Liver (tissue), 9 donors: ENCODE measurements around the gene ZNF536. TPM values are rescaled to one million over a fixed set of nuclear protein-coding genes. Genes with fewer than 3 reads are reported as not detected.

Source experiments
- DNase-seq: peaks from one replicate; pipeline ENCODE4 v3.0.0-alpha.2; 2017; ENCODE audit warnings: low spot score
- H3K27ac ChIP-seq, 2 donors: one replicate each; pipeline ENCODE4 v1.7.0; 2013; ENCODE audit warnings: inconsistent platforms in 2 of 2, low read length in 2 of 2, control low read depth in 1 of 2, low read depth in 1 of 2, mild to moderate bottlenecking in 1 of 2
- H3K27me3 ChIP-seq, 4 donors: one replicate each; pipeline versions ENCODE4 v1.6.1 to v1.7.0; 2013; ENCODE audit warnings: low read length in 3 of 4, inconsistent platforms in 1 of 4, mild to moderate bottlenecking in 1 of 4, moderate library complexity in 1 of 4; ENCODE audit not compliant: control insufficient read depth in 4 of 4, insufficient read depth in 4 of 4
- H3K36me3 ChIP-seq, 4 donors: one replicate each; pipeline versions ENCODE4 v1.6.1 to v1.7.0; 2013; ENCODE audit warnings: low read length in 3 of 4, mild to moderate bottlenecking in 3 of 4, low read depth in 1 of 4, moderate library complexity in 1 of 4; ENCODE audit not compliant: control insufficient read depth in 4 of 4, insufficient read depth in 3 of 4
- H3K4me1 ChIP-seq, 4 donors: one replicate each; pipeline versions ENCODE4 v1.6.1 to v1.7.0; 2013; ENCODE audit warnings: low read length in 3 of 4, mild to moderate bottlenecking in 3 of 4, moderate library complexity in 1 of 4; ENCODE audit not compliant: control insufficient read depth in 4 of 4, insufficient read depth in 4 of 4
- H3K4me3 ChIP-seq, 3 donors: one replicate each; pipeline versions ENCODE4 v1.6.1 to v1.7.0; 2013; ENCODE audit warnings: low read length in 3 of 3, control low read depth in 1 of 3, low read depth in 1 of 3, mild to moderate bottlenecking in 1 of 3
- H3K9ac ChIP-seq, 2 donors: one replicate each; pipeline ENCODE4 v1.7.0; 2013; ENCODE audit warnings: low read length in 2 of 2, mild to moderate bottlenecking in 2 of 2, moderate library complexity in 2 of 2, control low read depth in 1 of 2, low read depth in 1 of 2
- H3K9me3 ChIP-seq, 4 donors: one replicate each; pipeline versions ENCODE4 v1.6.1 to v1.7.0; 2013; ENCODE audit warnings: low read length in 3 of 4; ENCODE audit not compliant: control insufficient read depth in 4 of 4
- CTCF ChIP-seq: fragments of 150-350 bp; IDR thresholded peaks from 2 replicates; pipeline ENCODE4 v1.5.1; 2017; ENCODE audit warnings: improper control_type of control experiment, low read depth, low read length; ENCODE audit not compliant: missing input control
- EGR1 ChIP-seq, 2 donors: IDR thresholded peaks; 2 replicates each; pipeline ENCODE4 v1.6.1; 2016 to 2018; ENCODE audit warnings: antibody characterized with exemption in 2 of 2, low read depth in 2 of 2
- FOXA2 ChIP-seq: IDR thresholded peaks from 2 replicates; pipeline ENCODE4 v1.6.1; 2016; ENCODE audit warnings: antibody characterized with exemption
- GABPA ChIP-seq, 2 donors: IDR thresholded peaks in 1 of 2; conservative IDR thresholded peaks in 1 of 2; 2 replicates each; pipeline ENCODE4 v1.6.1; 2016; ENCODE audit warnings: antibody characterized with exemption in 2 of 2, mild to moderate bottlenecking in 1 of 2, moderate library complexity in 1 of 2
- HNF4A ChIP-seq, 2 donors: conservative IDR thresholded peaks; 2 replicates each; pipeline ENCODE4 v1.6.1; 2016; ENCODE audit warnings: antibody characterized with exemption in 2 of 2, mild to moderate bottlenecking in 2 of 2
- HNF4G ChIP-seq: IDR thresholded peaks from 2 replicates; pipeline ENCODE4 v1.6.1; 2016; ENCODE audit warnings: antibody characterized with exemption
- MAX ChIP-seq: IDR thresholded peaks from 2 replicates; pipeline ENCODE4 v1.6.1; 2016; ENCODE audit warnings: antibody characterized with exemption
- NR2F2 ChIP-seq: IDR thresholded peaks from 2 replicates; pipeline ENCODE4 v1.6.1; 2016; ENCODE audit warnings: antibody characterized with exemption
- RAD21 ChIP-seq, 2 donors: IDR thresholded peaks; 2 replicates each; pipeline ENCODE4 v1.6.1; 2016; ENCODE audit warnings: antibody characterized with exemption in 2 of 2, mild to moderate bottlenecking in 2 of 2
- RXRA ChIP-seq, 2 donors: IDR thresholded peaks; 2 replicates each; pipeline ENCODE4 v1.6.1; 2017 to 2018; ENCODE audit warnings: antibody characterized with exemption in 2 of 2, mild to moderate bottlenecking in 1 of 2
- SP1 ChIP-seq: IDR thresholded peaks from 2 replicates; pipeline ENCODE4 v1.6.1; 2018; ENCODE audit warnings: antibody characterized with exemption, mild to moderate bottlenecking
- TAF1 ChIP-seq: conservative IDR thresholded peaks from 2 replicates; pipeline ENCODE4 v1.6.1; 2016; ENCODE audit warnings: antibody characterized with exemption, mild to moderate bottlenecking
- YY1 ChIP-seq: IDR thresholded peaks from 2 replicates; pipeline ENCODE4 v1.6.1; 2016; ENCODE audit warnings: antibody characterized with exemption, mild to moderate bottlenecking
- WGBS: extraction: QIAGEN DNeasy Blood & Tissue Kit; methylation state at CpG from one replicate; pipeline ENCODE4 v1.1.7; 2013; 5-methylcytosine and 5-hydroxymethylcytosine counted together
- polyA plus RNA-seq, 2 donors: library from polyadenylated mRNA; stranded (reverse) in 1 of 2; unstranded in 1 of 2; fragments of 200-250 nt in 1 of 2; fragments of >200 nt in 1 of 2; fragmentation: Nextera tagmentation in 1 of 2; extraction: Ambion mirVana in 1 of 2; gene quantifications; one replicate each; pipeline versions ENCODE4 v1.2.1 to v1.2.3, GENCODE V29; 2013 to 2015
- total RNA-seq, 2 donors: library from RNA; depleted of rRNA; stranded (reverse); fragments of >200 nt; gene quantifications; one replicate each; pipeline ENCODE4 v1.2.3, GENCODE V29; 2014
- TF ChIP-seq, protein P1 (sequence below): IDR thresholded peaks from 2 replicates; pipeline ENCODE4 v1.6.1; 2016; ENCODE audit warnings: antibody characterized with exemption
- TF ChIP-seq, protein P2 (sequence below): IDR thresholded peaks from 2 replicates; pipeline ENCODE4 v1.6.1; 2016; ENCODE audit warnings: antibody characterized with exemption, mild to moderate bottlenecking
- TF ChIP-seq, protein P3 (sequence below): IDR thresholded peaks from 2 replicates; pipeline ENCODE4 v1.6.1; 2016; ENCODE audit warnings: antibody characterized with exemption
- donor health status: healthy.
- donor health status: healthy.
- donor health status: healthy.
- donor health status: healthy.
- donor health status: healthy.

Gene ZNF536
- total and polyA plus RNA-seq, 4 donors: 0.02 to 0.17 (median 0.08) TPM

DNA sequence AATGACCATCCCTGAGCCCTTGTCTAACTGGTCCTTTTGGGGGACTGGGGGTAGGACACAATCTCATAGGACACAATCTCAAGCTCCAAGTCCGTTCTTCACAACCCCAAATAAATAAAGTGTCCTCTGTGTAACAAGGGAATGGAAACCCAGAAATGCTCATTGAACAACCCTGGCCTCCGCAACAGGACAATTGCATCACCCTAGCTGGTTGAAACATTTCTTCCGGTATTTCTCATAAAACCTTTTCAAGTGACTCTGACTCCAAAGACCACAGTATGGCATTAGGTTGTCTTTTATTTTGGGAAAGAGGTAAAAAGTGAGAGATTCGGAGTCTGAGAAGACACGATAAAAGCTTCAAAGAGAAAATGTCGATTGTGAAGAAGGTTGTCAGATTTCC, 186.6 kb downstream of the ZNF536 start:
- no peaks in the 10 kb centered on the region for H3K4me1 ChIP-seq
- WGBS: 85% methylated on average over 6 of the region's 6 CpGs

GRCh38 chr19:30559446-30559845, 187.3 kb downstream of the ZNF536 start:
- Histone ChIP-seq H3K4me3 (no peak overlapping the region), H3K9me3 (no peaks in the 10 kb centered on the region), H3K27me3 (peaks cover 0 to 6% (median 2%) of the 10 kb centered on the region in 4 donors), H3K36me3 (no peaks in the 10 kb centered on the region), H3K4me1 (no peaks in the 10 kb centered on the region), H3K27ac (no peak overlapping the region), H3K9ac (no peak overlapping the region)
- no peak for DNase-seq
- 71% methylated on average over 9 of the region's 9 CpGs for WGBS
- TF ChIP-seq HNF4A (conservative IDR thresholded peaks at IDR 0.05): no peak
- no peak for TF ChIP-seq NR2F2
- TF ChIP-seq, protein P1, sequence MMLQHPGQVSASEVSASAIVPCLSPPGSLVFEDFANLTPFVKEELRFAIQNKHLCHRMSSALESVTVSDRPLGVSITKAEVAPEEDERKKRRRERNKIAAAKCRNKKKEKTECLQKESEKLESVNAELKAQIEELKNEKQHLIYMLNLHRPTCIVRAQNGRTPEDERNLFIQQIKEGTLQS: no peak
- no peak for TF ChIP-seq RXRA (IDR thresholded peaks at IDR 0.05)
- TF ChIP-seq MAX: no peak
- no peak for TF ChIP-seq CTCF
- no peak for TF ChIP-seq SP1
- TF ChIP-seq TAF1: no peak
- TF ChIP-seq GABPA (IDR thresholded peaks at IDR 0.05 in 1 of 2, conservative IDR thresholded peaks at IDR 0.05 in 1 of 2): no peak

More for the DNA sequence above, 186.6 kb downstream of the ZNF536 start:
- no peak overlapping the region for H3K27ac ChIP-seq
- H3K27me3 ChIP-seq: peaks cover 0 to 6% (median 2%) of the 10 kb centered on the region in 4 donors
- no peak overlapping the region for H3K9ac ChIP-seq
- H3K9me3 ChIP-seq: no peaks in the 10 kb centered on the region
- TF ChIP-seq FOXA2 (no peak), HNF4A (conservative IDR thresholded peaks at IDR 0.05) (no peak), CTCF (no peak), NR2F2 (no peak), SP1 (no peak), YY1 (no peak), EGR1 (IDR thresholded peaks at IDR 0.05; ENCODE audit: low read depth in 2 of 2) (no peak), HNF4G (no peak), RAD21 (IDR thresholded peaks at IDR 0.05) (no peak)
- TF ChIP-seq, protein P2, sequence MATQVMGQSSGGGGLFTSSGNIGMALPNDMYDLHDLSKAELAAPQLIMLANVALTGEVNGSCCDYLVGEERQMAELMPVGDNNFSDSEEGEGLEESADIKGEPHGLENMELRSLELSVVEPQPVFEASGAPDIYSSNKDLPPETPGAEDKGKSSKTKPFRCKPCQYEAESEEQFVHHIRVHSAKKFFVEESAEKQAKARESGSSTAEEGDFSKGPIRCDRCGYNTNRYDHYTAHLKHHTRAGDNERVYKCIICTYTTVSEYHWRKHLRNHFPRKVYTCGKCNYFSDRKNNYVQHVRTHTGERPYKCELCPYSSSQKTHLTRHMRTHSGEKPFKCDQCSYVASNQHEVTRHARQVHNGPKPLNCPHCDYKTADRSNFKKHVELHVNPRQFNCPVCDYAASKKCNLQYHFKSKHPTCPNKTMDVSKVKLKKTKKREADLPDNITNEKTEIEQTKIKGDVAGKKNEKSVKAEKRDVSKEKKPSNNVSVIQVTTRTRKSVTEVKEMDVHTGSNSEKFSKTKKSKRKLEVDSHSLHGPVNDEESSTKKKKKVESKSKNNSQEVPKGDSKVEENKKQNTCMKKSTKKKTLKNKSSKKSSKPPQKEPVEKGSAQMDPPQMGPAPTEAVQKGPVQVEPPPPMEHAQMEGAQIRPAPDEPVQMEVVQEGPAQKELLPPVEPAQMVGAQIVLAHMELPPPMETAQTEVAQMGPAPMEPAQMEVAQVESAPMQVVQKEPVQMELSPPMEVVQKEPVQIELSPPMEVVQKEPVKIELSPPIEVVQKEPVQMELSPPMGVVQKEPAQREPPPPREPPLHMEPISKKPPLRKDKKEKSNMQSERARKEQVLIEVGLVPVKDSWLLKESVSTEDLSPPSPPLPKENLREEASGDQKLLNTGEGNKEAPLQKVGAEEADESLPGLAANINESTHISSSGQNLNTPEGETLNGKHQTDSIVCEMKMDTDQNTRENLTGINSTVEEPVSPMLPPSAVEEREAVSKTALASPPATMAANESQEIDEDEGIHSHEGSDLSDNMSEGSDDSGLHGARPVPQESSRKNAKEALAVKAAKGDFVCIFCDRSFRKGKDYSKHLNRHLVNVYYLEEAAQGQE: no peak
- TF ChIP-seq, protein P3, sequence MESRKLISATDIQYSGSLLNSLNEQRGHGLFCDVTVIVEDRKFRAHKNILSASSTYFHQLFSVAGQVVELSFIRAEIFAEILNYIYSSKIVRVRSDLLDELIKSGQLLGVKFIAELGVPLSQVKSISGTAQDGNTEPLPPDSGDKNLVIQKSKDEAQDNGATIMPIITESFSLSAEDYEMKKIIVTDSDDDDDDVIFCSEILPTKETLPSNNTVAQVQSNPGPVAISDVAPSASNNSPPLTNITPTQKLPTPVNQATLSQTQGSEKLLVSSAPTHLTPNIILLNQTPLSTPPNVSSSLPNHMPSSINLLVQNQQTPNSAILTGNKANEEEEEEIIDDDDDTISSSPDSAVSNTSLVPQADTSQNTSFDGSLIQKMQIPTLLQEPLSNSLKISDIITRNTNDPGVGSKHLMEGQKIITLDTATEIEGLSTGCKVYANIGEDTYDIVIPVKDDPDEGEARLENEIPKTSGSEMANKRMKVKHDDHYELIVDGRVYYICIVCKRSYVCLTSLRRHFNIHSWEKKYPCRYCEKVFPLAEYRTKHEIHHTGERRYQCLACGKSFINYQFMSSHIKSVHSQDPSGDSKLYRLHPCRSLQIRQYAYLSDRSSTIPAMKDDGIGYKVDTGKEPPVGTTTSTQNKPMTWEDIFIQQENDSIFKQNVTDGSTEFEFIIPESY: no peak
- H3K4me3 ChIP-seq: no peak overlapping the region
- no peak for DNase-seq
- H3K36me3 ChIP-seq: no peaks in the 10 kb centered on the region
